HepG2 (cell line): Measurements from ENCODE around the gene GALNT5. TPM values are rescaled to one million over a fixed set of nuclear protein-coding genes. Genes with fewer than 3 reads are reported as not detected.

Source experiments
- ATAC-seq: fragments of 200-7000 bp; cut with Tn5 transposase; 3 replicates; pipeline ENCODE4 v1.9.1; 2020; ENCODE audit warnings: mild to moderate bottlenecking, moderate library complexity
- BruUV-seq: library from RNA; stranded (reverse); fragments of 400-500 nt; replicated peaks from 2 replicates; lab custom pipeline; 2021; lab: Mats Ljungman, UMichigan
- CTCF ChIA-PET: fragments of 300-600 bp; formaldehyde crosslinking; extraction: SDS; loops from one replicate; lab custom pipeline; 2021; ENCODE audit warnings: low total read pairs, inconsistent platforms, low intra/inter-chr PET ratio; lab: Yijun Ruan, JAX
- POLR2A ChIA-PET: fragments of 350-600 bp; sonication (Branson Sonifier 250); formaldehyde crosslinking; loops from one replicate; lab custom pipeline; 2020; ENCODE audit warnings: antibody characterized with exemption, inconsistent platforms; lab: Yijun Ruan, JAX
- DNase-seq: peaks from one replicate; pipeline ENCODE4 v3.0.0-alpha.2; 2015; ENCODE audit warnings: low spot score
- FAIRE-seq: peaks from 3 replicates; lab custom pipeline; 2011; peaks lifted over from hg19 to GRCh38; lab: Jason Lieb, UNC
- H2AFZ ChIP-seq: one replicate; pipeline ENCODE4 v1.6.1; 2011; ENCODE audit warnings: low read length, inconsistent platforms
- H3K27ac ChIP-seq: fragments of 300-600 bp; 3 replicates; pipeline ENCODE4 v1.8.0; 2011; ENCODE audit warnings: mixed run types, mild to moderate bottlenecking, mixed read lengths, low read length, inconsistent platforms; ENCODE audit not compliant: insufficient read depth; ENCODE audit errors: extremely low read length
- H3K27me3 ChIP-seq, 2 experiments: fragments of 200-600 bp in 1 of 2; 2 replicates in 1 of 2; 3 replicates in 1 of 2; pipeline versions ENCODE4 v1.6.0 to v1.8.0; 2011; ENCODE audit warnings: low read length in 2 of 2, mild to moderate bottlenecking in 2 of 2, moderate library complexity in 2 of 2, inconsistent platforms in 1 of 2; ENCODE audit not compliant: insufficient read depth in 2 of 2, control insufficient read depth in 1 of 2
- H3K36me3 ChIP-seq, 2 experiments: fragments of 200-600 bp in 1 of 2; replicated peaks in 1 of 2; 2 replicates in 1 of 2; 3 replicates in 1 of 2; pipeline versions ENCODE4 v1.5.1 to v1.8.0; 2011; ENCODE audit warnings: low read length in 2 of 2, inconsistent platforms in 1 of 2; ENCODE audit not compliant: insufficient read depth in 2 of 2, control insufficient read depth in 1 of 2
- H3K4me1 ChIP-seq: 2 replicates; pipeline ENCODE4 v1.5.1; 2012; ENCODE audit warnings: low read length, inconsistent platforms; ENCODE audit not compliant: insufficient read depth
- H3K4me2 ChIP-seq: 2 replicates; pipeline ENCODE4 v1.6.0; 2011; ENCODE audit warnings: low read depth, low read length, inconsistent platforms
- H3K4me3 ChIP-seq, 3 experiments: fragments of 200-600 bp in 1 of 3; sonication (generic), shearing (Covaris generic) in 1 of 3; replicated peaks in 1 of 3; 2 replicates each; pipeline ENCODE4 v1.5.1; 2011 to 2016; ENCODE audit warnings: low read length in 3 of 3, inconsistent platforms in 2 of 3, low read depth in 2 of 3, mild to moderate bottlenecking in 2 of 3, control low read depth in 1 of 3, mixed read lengths in 1 of 3; ENCODE audit not compliant: insufficient read depth in 1 of 3
- H3K79me2 ChIP-seq: one replicate; pipeline ENCODE4 v1.6.1; 2011; ENCODE audit warnings: low read length, inconsistent platforms; ENCODE audit not compliant: insufficient read depth
- H3K9ac ChIP-seq: 2 replicates; pipeline ENCODE4 v1.6.0; 2011; ENCODE audit warnings: mild to moderate bottlenecking, low read depth, low read length, inconsistent platforms; ENCODE audit not compliant: insufficient read depth
- H3K9me3 ChIP-seq: 2 replicates; pipeline ENCODE4 v1.5.1; 2012; ENCODE audit warnings: mild to moderate bottlenecking, low read length
- H4K20me1 ChIP-seq: 2 replicates; pipeline ENCODE4 v1.6.0; 2011; ENCODE audit warnings: inconsistent platforms, mild to moderate bottlenecking, low read length, moderate library complexity; ENCODE audit not compliant: insufficient read depth
- ARHGAP35 ChIP-seq: sonication (generic); formaldehyde crosslinking; IDR thresholded peaks from 2 replicates; pipeline ENCODE4 v1.9.0; 2022; ENCODE audit warnings: mild to moderate bottlenecking, inconsistent platforms, moderate library complexity, missing genetic modification reagents, borderline replicate concordance
- ESRRA ChIP-seq: sonication (generic); formaldehyde crosslinking; IDR thresholded peaks from 2 replicates; pipeline ENCODE4 v1.5.1; 2020; ENCODE audit warnings: mild to moderate bottlenecking, low read depth, missing genetic modification reagents
- MAZ ChIP-seq, 2 experiments: sonication (generic) in 1 of 2; formaldehyde crosslinking in 1 of 2; IDR thresholded peaks; 2 replicates each; pipeline versions ENCODE4 v1.5.0 to v1.6.1; 2012 to 2020; ENCODE audit warnings: low read depth in 2 of 2, mild to moderate bottlenecking in 2 of 2, borderline replicate concordance in 1 of 2, improper control_type of control experiment in 1 of 2, low read length in 1 of 2, missing genetic modification reagents in 1 of 2, moderate library complexity in 1 of 2
- MED1 ChIP-seq: sonication (generic); formaldehyde crosslinking; IDR thresholded peaks from 2 replicates; pipeline ENCODE4 v1.4.0; 2020; ENCODE audit warnings: missing genetic modification reagents
- MYNN ChIP-seq: sonication (generic); formaldehyde crosslinking; IDR thresholded peaks from 2 replicates; pipeline ENCODE4 v1.4.0; 2020; ENCODE audit warnings: mild to moderate bottlenecking, low read depth, missing genetic modification reagents
- NR2F2 ChIP-seq: IDR thresholded peaks from 2 replicates; pipeline ENCODE4 v1.6.1; 2012; ENCODE audit warnings: low read depth, inconsistent platforms, borderline replicate concordance
- ZBTB20 ChIP-seq: sonication (generic); formaldehyde crosslinking; IDR thresholded peaks from 2 replicates; pipeline ENCODE4 v1.8.1; 2023; ENCODE audit warnings: missing genetic modification reagents, low read depth, mild to moderate bottlenecking, borderline replicate concordance
- ZFP1 ChIP-seq: IDR thresholded peaks from 2 replicates; pipeline ENCODE4 v1.6.1; 2016
- ZNF101 ChIP-seq: sonication (generic); formaldehyde crosslinking; IDR thresholded peaks from 2 replicates; pipeline ENCODE4 v1.4.0; 2020; ENCODE audit warnings: mild to moderate bottlenecking, low read depth, missing genetic modification reagents, borderline replicate concordance
- ZNF18 ChIP-seq: sonication (generic); formaldehyde crosslinking; IDR thresholded peaks from 2 replicates; pipeline ENCODE4 v1.8.0; 2022; ENCODE audit warnings: mild to moderate bottlenecking, missing genetic modification reagents; ENCODE audit not compliant: insufficient replicate concordance
- ZNF24 ChIP-seq: fragments of 450-650 bp; IDR thresholded peaks from 2 replicates; pipeline ENCODE4 v1.6.1; 2017; ENCODE audit warnings: antibody characterized with exemption, mild to moderate bottlenecking
- ZNF282 ChIP-seq: fragments of 450-650 bp; IDR thresholded peaks from 2 replicates; pipeline ENCODE4 v1.6.1; 2018; ENCODE audit not compliant: partially characterized antibody
- ZNF639 ChIP-seq: conservative IDR thresholded peaks from 2 replicates; pipeline ENCODE4 v1.6.1; 2018; ENCODE audit warnings: missing genetic modification reagents
- ZNF724P ChIP-seq: sonication (generic); formaldehyde crosslinking; IDR thresholded peaks from 2 replicates; pipeline ENCODE4 v1.8.0; 2022; ENCODE audit warnings: missing genetic modification reagents, borderline replicate concordance
- ZUFSP ChIP-seq: sonication (generic); formaldehyde crosslinking; IDR thresholded peaks from 2 replicates; pipeline ENCODE4 v1.9.0; 2021; ENCODE audit warnings: missing genetic modification reagents, mild to moderate bottlenecking, borderline replicate concordance
- WGBS: methylation state at CpG from one replicate; pipeline ENCODE4 v1.1.6; 2017; ENCODE audit warnings: low lambda C conversion rate; 5-methylcytosine and 5-hydroxymethylcytosine counted together
- in situ Hi-C: cut with HindIII; loops from 2 replicates; pipeline ENCODE4 v1.10.0; 2017; ENCODE audit warnings: low pct_unique_long_range_greater_than_20kb; ENCODE audit not compliant: extremely low pct_ligation_motif_present
- intact Hi-C: fragments of 100-400 bp; cut with micrococcal nuclease; formaldehyde crosslinking; loops from one replicate; pipeline ENCODE4 v1.10.0; 2022; ENCODE audit not compliant: unreplicated experiment
- polyA plus RNA-seq, 8 experiments: library from polyadenylated mRNA; depleted of rRNA in 3 of 8; stranded (reverse) in 7 of 8; unstranded in 1 of 8; fragments of >200 nt; fragmentation: Illumina TruSeq in 4 of 8; extraction: Trizol in 4 of 8; gene quantifications; 2 replicates each; pipeline versions ENCODE4 v1.2.1 to v1.2.3, GENCODE V29; 2011 to 2016; ENCODE audit warnings: low read depth in 4 of 8, missing spikeins in 1 of 8, mixed read lengths in 1 of 8; ENCODE audit not compliant: insufficient read depth in 1 of 8
- total RNA-seq, 5 experiments: library from RNA; depleted of rRNA; stranded (reverse); fragments of >200 nt; fragmentation: Illumina TruSeq; extraction: Trizol; gene quantifications; 2 replicates each; pipeline ENCODE4 v1.2.3, GENCODE V29; 2016; ENCODE audit warnings: low read depth in 1 of 5
- TF ChIP-seq, protein P1 (sequence below): sonication (generic); formaldehyde crosslinking; IDR thresholded peaks from 2 replicates; pipeline ENCODE4 v1.5.0; 2020; ENCODE audit warnings: mild to moderate bottlenecking, missing genetic modification reagents

Gene GALNT5
- total and polyA plus RNA-seq, 2 of the 13 experiments (the other 11 are each of a cell fraction or from before 2014, with no cell fraction given) = not detected

GRCh38 chr2:157259386-157259785 lies 1.9 kb downstream of the GALNT5 start:
- Histone ChIP-seq H3K4me1 (peaks cover 5% of the 10 kb centered on the region; the same call in 1 of the 2 replicates), H3K4me3 (no peak overlapping the region), H3K9me3 (no peaks in the 10 kb centered on the region), H3K4me2 (no peak overlapping the region), H2AFZ (no peak overlapping the region), H3K9ac (no peak overlapping the region), H3K36me3 (no peaks in the 10 kb centered on the region), H3K27ac (no peak overlapping the region)
- DNase-seq = no peak
- intact Hi-C loops = no loop called here
- ATAC-seq = no peak
- no peak for FAIRE-seq
- TF ChIP-seq ARHGAP35 (CRISPR knock-in tag) (no peak), ZFP1 (CRISPR knock-in tag) (no peak), ZNF24 (no peak), MED1 (CRISPR knock-in tag) (no peak), NR2F2 (no peak), ZNF282 (no peak), MYNN (CRISPR knock-in tag) (no peak), ZNF724P (CRISPR knock-in tag) (no peak), ESRRA (CRISPR knock-in tag) (no peak), ZBTB20 (CRISPR knock-in tag) (no peak), ZUFSP (CRISPR knock-in tag) (no peak), MAZ (IDR thresholded peaks at IDR 0.05; ENCODE audit: borderline replicate concordance, low read depth, low read length) (no peak), MAZ (CRISPR knock-in tag; IDR thresholded peaks at IDR 0.05; ENCODE audit: low read depth) (no peak), ZNF639 (CRISPR knock-in tag) (no peak), ZNF18 (no peak), ZNF101 (CRISPR knock-in tag) (no peak)
- TF ChIP-seq, protein P1, sequence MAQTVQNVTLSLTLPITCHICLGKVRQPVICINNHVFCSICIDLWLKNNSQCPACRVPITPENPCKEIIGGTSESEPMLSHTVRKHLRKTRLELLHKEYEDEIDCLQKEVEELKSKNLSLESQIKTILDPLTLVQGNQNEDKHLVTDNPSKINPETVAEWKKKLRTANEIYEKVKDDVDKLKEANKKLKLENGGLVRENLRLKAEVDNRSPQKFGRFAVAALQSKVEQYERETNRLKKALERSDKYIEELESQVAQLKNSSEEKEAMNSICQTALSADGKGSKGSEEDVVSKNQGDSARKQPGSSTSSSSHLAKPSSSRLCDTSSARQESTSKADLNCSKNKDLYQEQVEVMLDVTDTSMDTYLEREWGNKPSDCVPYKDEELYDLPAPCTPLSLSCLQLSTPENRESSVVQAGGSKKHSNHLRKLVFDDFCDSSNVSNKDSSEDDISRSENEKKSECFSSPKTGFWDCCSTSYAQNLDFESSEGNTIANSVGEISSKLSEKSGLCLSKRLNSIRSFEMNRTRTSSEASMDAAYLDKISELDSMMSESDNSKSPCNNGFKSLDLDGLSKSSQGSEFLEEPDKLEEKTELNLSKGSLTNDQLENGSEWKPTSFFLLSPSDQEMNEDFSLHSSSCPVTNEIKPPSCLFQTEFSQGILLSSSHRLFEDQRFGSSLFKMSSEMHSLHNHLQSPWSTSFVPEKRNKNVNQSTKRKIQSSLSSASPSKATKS (CRISPR knock-in tag) = no peak
- TF ChIP-seq, all 625 proteins: peak for 0
- H3K27me3 ChIP-seq = no peaks in the 10 kb centered on the region; a peak in 2 of 5 replicates
- WGBS = 0% methylated on average over 2 of the region's 2 CpGs
- ChIA-PET POLR2A (no interaction called here), CTCF (no interaction called here)
- BruUV-seq = no TSS peak
- H4K20me1 ChIP-seq = no peaks in the 10 kb centered on the region
- H3K79me2 ChIP-seq = no peaks in the 10 kb centered on the region
- in situ Hi-C loops = no loop called here
